ENCODE measurements around the gene FEM1C. TPM values are rescaled to one million over a fixed set of nuclear protein-coding genes. Genes with fewer than 3 reads are reported as not detected.

FEM1C gene
- total and polyA plus RNA-seq, 10 of the 15 experiments (the other 5 are each of a cell fraction or from before 2014, with no cell fraction given), result 1.9 to 15.6 (median 8.0) TPM

DNA sequence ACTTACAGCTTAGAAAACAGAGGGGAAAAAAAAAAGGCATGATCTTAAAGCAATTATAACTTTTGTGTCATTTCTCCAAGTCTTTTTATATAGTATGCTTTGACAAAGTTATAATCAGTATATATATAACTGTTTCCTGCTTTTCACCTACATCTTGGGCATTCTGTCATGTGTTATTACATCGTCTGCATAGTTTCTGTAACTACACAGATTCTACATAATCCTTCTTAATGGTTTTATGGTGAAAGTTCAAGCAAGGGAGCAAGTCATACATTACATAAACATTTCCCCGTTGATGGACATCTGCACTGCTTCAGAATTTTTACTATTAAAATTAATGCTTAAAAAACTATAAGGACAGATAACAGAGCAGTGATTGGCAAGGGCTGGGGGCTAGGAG lies 12.1 kb downstream of the FEM1C start:
- BruUV-seq (replicated peaks), result no TSS peak
- SMC1A ChIA-PET (ENCODE audit: uncharacterized antibody, unreplicated experiment), result interaction anchor here (0.7 to 2.6 kb wide), 4 partner anchors 9 to 223 kb away, joined by 3 to 17 read pairs (median 6); no protein-coding TSS in a partner anchor
- ATAC-seq (peak; percentile 19), FAIRE-seq (no peak), DNase-seq (ENCODE audit: low read depth, low spot score) (no peak)
- Histone ChIP-seq H3K4me2 (ENCODE audit: control insufficient read depth, insufficient read depth) (0 out of 2 replicates have a peak overlapping the region, but pooled peaks have one; percentile 5), H3K4me3 (no peak overlapping the region), H2AFZ (ENCODE audit: control insufficient read depth, low read depth, low read length) (no peak overlapping the region), H3K36me3 (ENCODE audit: control insufficient read depth in 2 of 2, insufficient read depth in 2 of 2, low read length in 1 of 2) (peaks cover 0 to 9% of the 10 kb centered on the region in 2 experiments; a peak in 1 of 4 replicates), H3K9ac (ENCODE audit: control insufficient read depth, insufficient read depth, low read length) (no peak overlapping the region), H3K4me1 (ENCODE audit: control insufficient read depth, insufficient read depth, low read length) (no peaks in the 10 kb centered on the region), H3K27ac (ENCODE audit: control insufficient read depth, insufficient read depth) (no peak overlapping the region), H3K27me3 (replicated peaks in 1 of 2; ENCODE audit: control insufficient read depth in 2 of 2, insufficient read depth in 2 of 2, low read length in 1 of 2) (no peaks in the 10 kb centered on the region), H3K9me3 (replicated peaks; ENCODE audit: control insufficient read depth, insufficient read depth, low read length) (peaks cover 7% of the 10 kb centered on the region), H3K79me2 (ENCODE audit: control insufficient read depth, insufficient read depth, low read length) (peaks cover 96% of the 10 kb centered on the region), H4K20me1 (ENCODE audit: control insufficient read depth, insufficient read depth) (no peaks in the 10 kb centered on the region; the same call in 1 of the 2 replicates)
- WGBS (ENCODE audit: insufficient coverage, insufficient replicate concordance, low lambda C conversion rate, missing lambda C conversion rate), result 44% methylated on average over 2 of the region's 2 CpGs
- RAD21 ChIA-PET (ENCODE audit: unreplicated experiment), result interaction anchor here (2.4 to 3.2 kb wide), 2 partner anchors 8 to 11 kb away, joined by 5 to 18 read pairs; no protein-coding TSS in a partner anchor
- POLR2A ChIA-PET, result interaction anchor here (0.6 kb wide), 1 partner anchor 92 kb away, joined by 3 read pairs; no protein-coding TSS in a partner anchor
- CTCF ChIA-PET, result interaction anchor here (1.0 to 1.6 kb wide), 4 partner anchors 9 to 223 kb away, joined by 4 to 5 read pairs (median 4); no protein-coding TSS in a partner anchor
- intact Hi-C loops (cut with micrococcal nuclease; ENCODE audit: unreplicated experiment) (no loop called here), in situ Hi-C loops (cut with MboI) (no loop called here)
- TF ChIP-seq ZBED1 (IDR thresholded peaks at IDR 0.05; ENCODE audit: borderline replicate concordance), result no peak
- TF ChIP-seq CHD1 (IDR thresholded peaks at IDR 0.05; ENCODE audit: low read depth, low read length), result no peak
- TF ChIP-seq TAF1 (IDR thresholded peaks at IDR 0.05; ENCODE audit: borderline replicate concordance, low read depth, low read length), result no peak
- no peak for TF ChIP-seq ATF7 (IDR thresholded peaks at IDR 0.05; ENCODE audit: low read depth)
- TF ChIP-seq, protein P1, sequence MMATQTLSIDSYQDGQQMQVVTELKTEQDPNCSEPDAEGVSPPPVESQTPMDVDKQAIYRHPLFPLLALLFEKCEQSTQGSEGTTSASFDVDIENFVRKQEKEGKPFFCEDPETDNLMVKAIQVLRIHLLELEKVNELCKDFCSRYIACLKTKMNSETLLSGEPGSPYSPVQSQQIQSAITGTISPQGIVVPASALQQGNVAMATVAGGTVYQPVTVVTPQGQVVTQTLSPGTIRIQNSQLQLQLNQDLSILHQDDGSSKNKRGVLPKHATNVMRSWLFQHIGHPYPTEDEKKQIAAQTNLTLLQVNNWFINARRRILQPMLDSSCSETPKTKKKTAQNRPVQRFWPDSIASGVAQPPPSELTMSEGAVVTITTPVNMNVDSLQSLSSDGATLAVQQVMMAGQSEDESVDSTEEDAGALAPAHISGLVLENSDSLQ (IDR thresholded peaks at IDR 0.05), result no peak
- TF ChIP-seq CBX5 (IDR thresholded peaks at IDR 0.05; ENCODE audit: low read depth), result no peak

All from GM12878 (cell line).